BE2C (cell line): ENCODE data around the gene PIK3R6.
"Not testable (repeated sequence)": the region's sequence is repeated elsewhere in the genome, so short reads cannot be mapped to it uniquely, and the experiment has no call there.

Experiments used
- DNase-seq: peaks from one replicate; pipeline ENCODE4 v3.0.0-alpha.2; 2020
- H3K27me3 ChIP-seq: fragments of 250-450 bp; sonication (Bioruptor Pico); 2 replicates; pipeline ENCODE4 v1.5.1; 2020; ENCODE audit warnings: mild to moderate bottlenecking
- H3K36me3 ChIP-seq: fragments of 250-450 bp; sonication (Bioruptor Pico); 2 replicates; pipeline ENCODE4 v1.5.1; 2020; ENCODE audit warnings: mild to moderate bottlenecking
- H3K4me1 ChIP-seq: fragments of 250-450 bp; sonication (Bioruptor Pico); 2 replicates; pipeline ENCODE4 v1.5.1; 2020
- H3K4me3 ChIP-seq: 2 replicates; pipeline ENCODE4 v1.5.1; 2011; ENCODE audit warnings: low read depth, low read length
- H3K9me3 ChIP-seq: fragments of 250-450 bp; sonication (Bioruptor Pico); 2 replicates; pipeline ENCODE4 v1.5.1; 2020
- TF ChIP-seq, protein P1 (sequence below): IDR thresholded peaks from 2 replicates; pipeline ENCODE4 v1.5.1; 2012; ENCODE audit warnings: mild to moderate bottlenecking, low read depth, low read length

PIK3R6 gene

DNA sequence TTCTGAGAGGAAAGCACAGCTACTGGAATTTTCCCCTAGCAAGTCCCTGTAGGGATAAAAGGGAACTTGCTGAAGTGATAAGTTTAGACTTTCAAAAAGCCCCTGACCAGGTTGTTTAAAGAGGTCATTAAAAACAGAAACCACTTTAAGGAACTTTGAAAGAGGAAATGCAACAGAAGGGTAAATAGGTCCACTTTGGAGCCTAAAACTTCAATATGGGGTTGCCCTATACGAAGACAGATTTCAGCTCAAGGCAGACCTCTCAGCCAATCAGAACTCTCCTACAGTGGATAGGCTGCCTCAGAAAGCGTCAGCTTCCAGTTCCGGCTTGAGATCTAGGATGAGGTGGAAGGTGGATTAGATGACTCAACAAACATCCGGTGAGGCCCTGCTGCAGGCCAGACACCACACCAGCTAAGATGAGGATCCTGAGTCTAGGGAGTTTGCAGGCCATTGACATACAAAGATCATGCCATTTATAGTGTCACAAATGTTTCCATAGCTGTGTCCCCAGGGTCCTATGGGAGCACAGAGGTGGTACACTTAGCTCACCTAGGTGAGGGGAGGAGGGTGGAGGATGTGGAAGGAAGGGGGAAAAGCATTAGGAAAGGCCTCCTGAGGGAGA, 60.4 kb downstream of the PIK3R6 start:
- Histone ChIP-seq H3K36me3 (no peaks in the 10 kb centered on the region), H3K4me3 (no peak overlapping the region), H3K27me3 (no peaks in the 10 kb centered on the region), H3K9me3 (no peaks in the 10 kb centered on the region), H3K4me1 (no peaks in the 10 kb centered on the region)
- DNase-seq = no peak
- TF ChIP-seq, protein P1, sequence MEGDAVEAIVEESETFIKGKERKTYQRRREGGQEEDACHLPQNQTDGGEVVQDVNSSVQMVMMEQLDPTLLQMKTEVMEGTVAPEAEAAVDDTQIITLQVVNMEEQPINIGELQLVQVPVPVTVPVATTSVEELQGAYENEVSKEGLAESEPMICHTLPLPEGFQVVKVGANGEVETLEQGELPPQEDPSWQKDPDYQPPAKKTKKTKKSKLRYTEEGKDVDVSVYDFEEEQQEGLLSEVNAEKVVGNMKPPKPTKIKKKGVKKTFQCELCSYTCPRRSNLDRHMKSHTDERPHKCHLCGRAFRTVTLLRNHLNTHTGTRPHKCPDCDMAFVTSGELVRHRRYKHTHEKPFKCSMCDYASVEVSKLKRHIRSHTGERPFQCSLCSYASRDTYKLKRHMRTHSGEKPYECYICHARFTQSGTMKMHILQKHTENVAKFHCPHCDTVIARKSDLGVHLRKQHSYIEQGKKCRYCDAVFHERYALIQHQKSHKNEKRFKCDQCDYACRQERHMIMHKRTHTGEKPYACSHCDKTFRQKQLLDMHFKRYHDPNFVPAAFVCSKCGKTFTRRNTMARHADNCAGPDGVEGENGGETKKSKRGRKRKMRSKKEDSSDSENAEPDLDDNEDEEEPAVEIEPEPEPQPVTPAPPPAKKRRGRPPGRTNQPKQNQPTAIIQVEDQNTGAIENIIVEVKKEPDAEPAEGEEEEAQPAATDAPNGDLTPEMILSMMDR = no peak

DNA sequence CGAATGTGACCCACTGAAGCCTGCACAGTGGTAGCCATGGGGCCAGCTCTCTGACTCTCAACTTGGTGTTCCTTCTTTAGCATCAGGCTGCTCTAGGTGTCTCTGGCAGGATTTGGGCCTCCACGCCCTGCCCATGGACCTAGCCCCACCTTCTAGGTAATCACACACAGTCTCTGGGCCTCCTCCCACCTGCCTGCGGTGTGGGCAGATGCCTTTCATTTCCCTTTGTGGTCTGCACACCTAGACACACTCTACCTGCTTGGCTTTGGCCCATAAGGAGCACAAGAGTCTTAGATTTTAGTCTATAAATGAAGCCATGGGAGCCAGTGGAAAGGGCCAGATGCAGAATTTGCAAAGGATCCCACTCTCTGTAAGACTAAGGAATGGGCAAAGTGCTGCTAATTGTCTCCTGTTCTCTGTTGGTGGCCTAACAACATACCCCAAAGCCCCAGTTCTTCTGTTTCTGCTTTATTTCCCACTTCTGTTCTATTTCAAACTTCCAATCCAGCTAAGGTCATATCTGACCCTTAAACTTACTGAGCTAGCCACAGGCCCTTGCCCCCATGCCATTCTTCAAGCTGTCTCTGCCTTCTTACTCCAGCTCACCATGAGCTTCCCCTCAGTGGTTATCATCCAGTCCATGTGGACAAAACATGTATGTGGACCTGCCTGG, 61.1 kb downstream of the PIK3R6 start:
- TF ChIP-seq, protein P1 = no peak
- no peak for DNase-seq

DNA sequence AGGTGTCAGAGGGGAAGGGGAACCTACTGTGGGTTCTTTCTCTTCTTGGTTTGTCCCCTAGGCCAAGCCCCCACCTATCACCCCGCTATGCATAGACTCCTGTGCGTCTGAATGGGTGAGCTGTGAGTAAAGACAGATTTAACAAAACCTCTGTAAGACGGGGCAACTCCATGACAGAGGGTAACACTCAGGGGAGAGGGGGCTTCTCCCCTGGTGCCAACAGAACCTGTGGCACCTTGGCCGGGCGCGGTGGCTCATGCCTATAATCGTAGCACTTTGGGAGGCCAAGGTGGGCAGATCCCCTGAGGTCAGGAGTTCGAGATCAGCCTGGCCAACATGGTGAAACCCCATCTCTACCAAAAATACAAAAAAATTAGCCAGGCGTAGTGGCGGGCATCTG, 62.1 kb downstream of the PIK3R6 start:
- H3K9me3 ChIP-seq, H3K36me3 ChIP-seq, H3K4me1 ChIP-seq, H3K4me3 ChIP-seq, DNase-seq, H3K27me3 ChIP-seq: not testable (repeated sequence)

More for the DNA sequence above, 61.1 kb downstream of the PIK3R6 start:
- Histone ChIP-seq H3K9me3 (no peaks in the 10 kb centered on the region), H3K4me1 (no peaks in the 10 kb centered on the region), H3K36me3 (no peaks in the 10 kb centered on the region), H3K4me3 (no peak overlapping the region), H3K27me3 (no peaks in the 10 kb centered on the region)

DNA sequence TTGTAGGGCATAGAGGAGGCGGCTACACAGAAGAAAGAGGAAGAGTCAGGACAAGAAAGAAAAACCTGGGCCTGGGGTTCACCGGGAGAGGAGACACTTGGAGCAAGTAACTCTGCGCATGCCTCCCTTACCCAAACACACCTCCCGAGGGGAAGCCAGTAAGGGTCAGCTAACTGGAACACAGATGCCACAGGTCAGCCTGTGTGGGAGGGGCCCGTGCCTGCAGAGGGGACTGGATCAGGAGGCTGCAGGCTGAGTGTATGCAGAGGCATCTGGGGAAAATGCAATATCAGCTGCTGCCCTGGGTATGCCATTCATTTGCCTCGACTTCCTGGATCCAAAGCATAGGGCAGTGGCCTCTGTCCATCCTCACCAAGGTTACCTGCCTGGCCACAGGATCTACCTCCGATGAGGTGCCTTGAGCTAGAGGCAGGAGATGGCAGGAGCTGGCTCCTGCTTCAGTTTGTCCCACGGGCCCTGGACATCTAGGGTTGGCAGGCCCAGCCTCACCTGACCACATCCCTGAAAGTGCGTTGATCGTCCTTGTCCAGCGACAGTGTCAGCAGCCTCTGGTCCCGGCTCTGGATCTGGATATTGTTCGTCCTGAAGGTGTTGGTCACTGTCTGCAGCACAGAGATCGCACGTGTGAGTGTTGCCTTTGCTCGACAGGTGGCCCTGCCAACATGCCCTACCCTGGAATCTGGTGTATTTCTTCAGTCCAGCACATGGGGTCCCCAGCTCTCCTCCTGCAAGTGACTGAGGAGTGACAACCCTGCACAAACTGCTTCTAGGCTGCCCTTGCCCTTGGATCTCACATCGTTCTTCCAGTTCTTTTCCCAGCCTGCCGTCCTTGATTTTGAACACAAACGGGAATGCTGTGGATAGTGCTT, 63.7 kb downstream of the PIK3R6 start:
- Histone ChIP-seq H3K4me1 (no peaks in the 10 kb centered on the region), H3K36me3 (no peaks in the 10 kb centered on the region), H3K4me3 (no peak overlapping the region), H3K27me3 (no peaks in the 10 kb centered on the region), H3K9me3 (no peaks in the 10 kb centered on the region)
- TF ChIP-seq, protein P1 = no peak
- no peak for DNase-seq

DNA sequence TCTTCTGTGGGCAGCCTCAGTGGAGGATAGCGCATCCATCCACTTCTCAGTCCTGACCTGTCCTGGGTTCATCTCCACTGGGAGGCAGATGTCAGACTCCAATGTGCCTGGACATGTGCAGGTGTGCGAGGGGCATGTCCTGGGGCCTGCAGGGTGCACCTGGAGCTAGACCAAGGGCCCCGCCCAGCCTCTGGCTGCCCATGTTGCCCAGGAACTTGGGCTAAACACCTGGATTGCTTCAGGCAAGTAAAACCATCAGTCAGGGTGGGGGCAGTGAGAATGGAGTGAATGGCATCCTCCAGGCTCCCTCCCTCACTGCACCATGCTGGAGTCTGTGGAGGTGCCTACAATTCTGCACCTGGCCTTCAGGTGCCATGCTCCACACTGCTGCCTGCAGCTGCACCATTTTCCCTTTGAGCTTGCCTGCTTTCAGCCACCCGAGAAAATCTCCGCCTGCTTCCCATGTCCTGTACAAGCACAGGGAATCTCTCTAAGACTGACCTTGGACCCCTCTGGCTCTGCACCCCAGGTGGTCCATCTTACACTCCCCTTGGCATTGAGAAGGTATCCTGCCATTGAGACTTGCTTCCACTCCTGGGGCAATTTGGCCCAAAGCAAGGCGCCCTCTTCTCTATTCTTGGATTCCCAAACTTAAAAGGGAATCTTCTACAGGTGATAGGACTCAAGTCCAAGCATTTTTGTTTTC, 66.2 kb downstream of the PIK3R6 start:
- no peaks in the 10 kb centered on the region for H3K27me3 ChIP-seq
- H3K4me1 ChIP-seq = no peaks in the 10 kb centered on the region
- no peak overlapping the region for H3K4me3 ChIP-seq
- DNase-seq = no peak
- no peaks in the 10 kb centered on the region for H3K9me3 ChIP-seq
- no peaks in the 10 kb centered on the region for H3K36me3 ChIP-seq
- TF ChIP-seq, protein P1 = no peak

DNA sequence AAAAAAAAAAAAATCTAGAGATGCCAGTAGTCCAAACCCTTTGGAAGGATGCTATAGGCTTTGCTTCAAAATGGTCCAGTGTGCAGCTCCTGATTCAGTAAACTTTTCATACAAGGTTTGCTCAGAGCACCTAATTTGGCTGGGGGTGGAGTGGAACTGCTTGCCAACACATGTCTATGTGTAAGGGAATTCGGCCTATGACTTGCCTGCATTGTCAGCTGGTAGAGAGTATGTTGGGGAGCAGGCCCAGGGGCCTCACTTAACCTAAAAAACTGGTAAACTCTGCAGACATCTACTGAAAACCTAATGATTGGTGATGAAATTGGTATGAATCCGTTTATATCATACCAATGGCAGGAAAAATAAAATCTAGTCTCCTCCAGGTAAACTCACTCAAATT, 66.8 kb downstream of the PIK3R6 start:
- DNase-seq = no peak
- Histone ChIP-seq H3K4me3 (no peak overlapping the region), H3K4me1 (no peaks in the 10 kb centered on the region), H3K9me3 (no peaks in the 10 kb centered on the region), H3K36me3 (no peaks in the 10 kb centered on the region), H3K27me3 (no peaks in the 10 kb centered on the region)
- TF ChIP-seq, protein P1 = no peak
